GM12865 (cell line): ENCODE measurements around the gene FABP6.

Experiments used
- DNase-seq: peaks from one replicate; pipeline ENCODE4 v3.0.0; 2010; ENCODE audit warnings: low read depth
- H3K4me3 ChIP-seq: 2 replicates; pipeline ENCODE4 v1.5.1; 2011; ENCODE audit warnings: mild to moderate bottlenecking, low read depth, low read length, control low read depth
- TF ChIP-seq, protein P1 (sequence below): IDR thresholded peaks from 2 replicates; pipeline ENCODE4 v1.5.1; 2011; ENCODE audit warnings: low read length, control low read depth, low read depth, inconsistent platforms; ENCODE audit not compliant: insufficient read depth; ENCODE audit errors: missing control alignments

Gene FABP6

DNA sequence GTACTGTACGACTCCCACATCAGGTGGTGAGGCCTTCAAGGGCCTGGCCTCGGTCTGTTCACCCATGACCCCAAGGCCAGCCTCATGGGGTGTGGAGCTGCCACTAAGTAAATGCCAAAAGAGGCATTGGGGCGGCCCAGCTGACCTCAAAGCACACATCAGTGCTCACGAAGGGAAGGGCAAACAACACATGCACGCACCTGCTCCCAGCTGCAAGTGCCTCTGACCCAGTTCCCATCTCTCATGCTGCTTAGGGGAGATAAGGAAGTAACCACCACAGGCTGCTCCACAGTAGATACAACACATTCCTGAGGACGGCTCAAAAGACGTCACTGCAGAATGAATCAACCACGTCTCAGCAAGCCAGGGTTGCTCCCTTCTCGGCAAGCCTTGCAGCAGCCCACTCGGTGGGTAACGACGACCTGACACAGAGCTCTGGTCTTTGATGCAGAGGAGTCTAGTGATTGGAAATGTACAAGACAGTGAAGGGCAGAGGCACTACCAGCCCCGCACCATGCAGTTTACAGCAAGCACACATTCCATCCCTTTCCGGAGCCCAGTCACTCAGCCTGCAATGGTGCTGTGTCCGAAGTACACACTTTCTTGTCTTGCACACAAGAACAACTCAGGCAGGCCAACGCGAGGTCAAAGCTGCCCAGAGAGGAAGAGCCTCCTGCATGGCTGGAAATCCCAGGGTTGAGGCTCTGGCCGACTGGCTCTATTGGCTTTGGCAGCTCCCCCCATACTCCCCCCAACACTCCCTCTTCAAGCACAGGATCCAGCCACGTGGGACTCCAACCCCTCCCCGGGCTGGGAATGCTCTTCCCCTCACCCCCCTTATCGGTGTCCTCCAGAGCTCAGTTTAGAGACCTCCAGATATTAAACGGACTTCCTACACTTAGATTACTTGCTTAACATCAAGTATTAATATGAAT lies 31.8 kb downstream of the FABP6 start:
- H3K4me3 ChIP-seq = no peak overlapping the region
- DNase-seq = peak; percentile 64
- TF ChIP-seq, protein P1, sequence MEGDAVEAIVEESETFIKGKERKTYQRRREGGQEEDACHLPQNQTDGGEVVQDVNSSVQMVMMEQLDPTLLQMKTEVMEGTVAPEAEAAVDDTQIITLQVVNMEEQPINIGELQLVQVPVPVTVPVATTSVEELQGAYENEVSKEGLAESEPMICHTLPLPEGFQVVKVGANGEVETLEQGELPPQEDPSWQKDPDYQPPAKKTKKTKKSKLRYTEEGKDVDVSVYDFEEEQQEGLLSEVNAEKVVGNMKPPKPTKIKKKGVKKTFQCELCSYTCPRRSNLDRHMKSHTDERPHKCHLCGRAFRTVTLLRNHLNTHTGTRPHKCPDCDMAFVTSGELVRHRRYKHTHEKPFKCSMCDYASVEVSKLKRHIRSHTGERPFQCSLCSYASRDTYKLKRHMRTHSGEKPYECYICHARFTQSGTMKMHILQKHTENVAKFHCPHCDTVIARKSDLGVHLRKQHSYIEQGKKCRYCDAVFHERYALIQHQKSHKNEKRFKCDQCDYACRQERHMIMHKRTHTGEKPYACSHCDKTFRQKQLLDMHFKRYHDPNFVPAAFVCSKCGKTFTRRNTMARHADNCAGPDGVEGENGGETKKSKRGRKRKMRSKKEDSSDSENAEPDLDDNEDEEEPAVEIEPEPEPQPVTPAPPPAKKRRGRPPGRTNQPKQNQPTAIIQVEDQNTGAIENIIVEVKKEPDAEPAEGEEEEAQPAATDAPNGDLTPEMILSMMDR = no peak

DNA sequence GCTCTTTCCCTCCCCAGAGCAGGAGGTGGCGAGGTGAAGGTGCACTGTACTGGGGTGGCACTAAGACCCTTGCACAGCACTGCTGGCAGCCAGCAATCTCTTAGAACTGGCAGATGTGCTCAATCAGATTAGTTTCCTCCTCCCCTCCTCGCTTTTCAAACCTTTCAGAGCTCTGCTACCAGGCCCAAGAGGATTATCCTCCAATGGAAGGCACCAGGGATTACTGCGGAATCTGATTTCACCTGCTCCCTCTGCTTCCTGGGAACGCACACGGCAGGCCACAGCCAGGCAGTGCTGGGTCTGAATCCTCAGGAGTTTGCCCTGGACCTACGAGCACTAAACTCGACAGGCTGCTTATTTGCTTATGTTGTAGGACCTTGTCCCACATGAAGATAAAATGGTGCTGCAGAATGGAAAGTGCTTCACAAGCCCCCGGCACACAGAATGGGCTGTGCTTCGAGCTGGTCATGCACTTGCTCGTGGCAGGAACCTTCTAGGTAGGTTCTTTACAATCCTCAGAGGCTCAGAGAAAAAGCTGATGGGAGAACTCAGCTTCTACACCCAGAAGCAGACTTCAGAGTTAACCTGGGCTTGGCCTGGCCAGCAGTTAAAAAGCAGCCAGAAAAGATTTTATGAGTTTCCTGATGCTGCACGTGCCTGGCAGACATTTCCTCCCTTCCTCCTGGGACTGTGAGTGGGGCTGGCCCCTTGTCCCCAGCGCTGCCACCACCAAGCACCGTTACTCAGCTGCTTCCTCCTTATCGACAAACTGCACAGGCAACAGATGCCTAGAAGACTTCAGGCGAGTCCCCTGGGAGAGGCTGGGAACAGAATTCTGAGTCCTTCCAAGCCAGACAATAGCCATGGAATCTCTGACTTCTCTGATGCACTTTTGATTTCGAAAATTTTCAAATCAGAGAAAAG lies 33.1 kb downstream of the FABP6 start:
- TF ChIP-seq, protein P1 = no peak
- no peak overlapping the region for H3K4me3 ChIP-seq
- DNase-seq = peak; percentile 16

DNA sequence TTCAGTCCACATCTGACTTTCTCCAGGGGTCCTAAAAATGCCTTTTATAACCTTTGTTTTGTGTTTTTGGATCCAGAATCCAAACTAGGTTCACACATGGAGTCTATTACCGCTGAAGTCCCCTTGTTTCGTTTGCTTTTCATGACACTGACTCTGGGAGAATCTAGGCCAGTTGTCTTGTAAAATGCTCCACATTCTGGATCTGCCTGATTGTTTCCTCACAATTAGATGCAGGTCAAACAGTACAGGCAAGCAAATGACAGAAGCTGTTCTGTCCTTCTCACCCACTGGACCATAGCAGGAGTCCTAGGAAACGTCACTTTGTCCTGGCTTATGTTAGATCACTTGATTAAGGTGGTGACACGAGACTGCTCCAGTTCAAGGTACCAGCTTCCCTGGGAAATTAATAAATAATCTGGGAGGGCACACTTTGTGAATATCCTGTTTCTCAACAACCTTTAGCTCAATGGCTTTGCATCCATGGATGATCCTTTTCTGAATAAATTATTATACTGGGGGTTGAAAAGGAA lies 34.1 kb downstream of the FABP6 start:
- TF ChIP-seq, protein P1 = no peak
- no peak overlapping the region for H3K4me3 ChIP-seq
- DNase-seq = no peak

DNA sequence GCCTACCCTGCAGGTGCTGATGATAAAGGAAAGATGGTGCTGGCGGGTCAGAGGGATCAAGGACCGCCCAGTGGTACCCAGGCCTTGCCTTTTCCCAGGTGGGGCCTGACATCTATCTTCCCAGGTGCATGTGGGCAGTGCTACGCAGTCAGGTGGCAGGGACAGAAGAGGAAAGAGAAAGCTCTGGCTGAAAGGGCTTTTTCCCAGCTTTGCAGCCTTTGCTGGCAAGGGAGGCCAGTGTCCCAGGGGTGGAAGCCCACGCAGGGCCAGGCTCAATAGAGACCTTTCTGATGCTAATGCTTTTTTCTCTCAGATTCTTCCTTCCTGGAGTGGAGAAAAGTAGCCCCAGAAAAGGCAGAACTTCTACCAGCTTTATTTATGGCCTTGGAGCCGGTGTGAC lies 36.7 kb downstream of the FABP6 start:
- TF ChIP-seq, protein P1 = no peak
- DNase-seq = no peak
- H3K4me3 ChIP-seq = no peak overlapping the region

DNA sequence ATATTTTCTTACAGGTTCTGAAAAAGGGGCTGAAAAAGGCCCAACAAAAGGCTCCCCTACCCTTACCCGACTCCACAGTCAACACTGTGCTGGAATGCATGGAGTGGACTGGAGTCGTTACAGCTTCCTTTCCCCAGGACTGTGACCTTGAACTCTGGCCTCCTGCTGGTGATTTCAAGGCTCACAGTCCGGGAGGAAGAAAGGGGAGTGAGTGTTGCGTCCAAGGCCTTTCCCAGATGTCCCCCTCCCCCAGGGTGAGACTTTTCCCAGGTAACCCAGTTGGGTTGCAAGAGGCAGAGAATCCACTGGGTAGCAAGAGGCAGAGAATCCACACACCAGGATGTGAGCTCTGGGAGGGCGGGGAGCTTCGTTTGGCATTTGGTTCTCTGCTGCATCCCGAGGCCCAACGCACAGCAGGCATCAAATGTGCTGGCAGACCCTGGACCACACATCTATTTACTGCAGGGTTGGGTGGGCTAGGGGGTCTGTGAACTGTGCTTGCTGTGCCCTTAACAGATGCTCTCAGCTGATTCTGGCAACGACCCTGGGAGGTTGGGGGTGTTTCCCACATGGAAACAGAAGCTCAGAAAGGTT lies 37.5 kb downstream of the FABP6 start:
- DNase-seq = no peak
- TF ChIP-seq, protein P1 = no peak

DNA sequence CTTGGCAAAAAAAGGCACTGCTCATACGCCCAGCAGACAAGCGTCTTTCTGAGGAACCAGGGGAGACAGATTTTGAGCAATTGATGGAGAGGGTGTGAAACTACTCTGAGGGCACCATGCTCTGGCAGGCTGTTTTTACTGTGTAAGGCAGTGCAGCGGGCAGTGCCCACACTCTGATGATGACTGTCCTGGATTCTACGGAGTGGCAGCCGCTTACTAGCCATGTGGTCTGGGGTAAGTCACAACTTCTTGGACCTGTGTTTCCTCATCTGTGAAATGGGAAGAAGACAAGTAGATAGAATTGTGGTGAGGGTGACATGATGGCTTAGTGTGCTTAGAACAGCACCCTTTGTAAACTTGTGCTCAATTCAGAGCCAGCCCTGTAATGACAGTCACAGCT lies 38.8 kb downstream of the FABP6 start:
- H3K4me3 ChIP-seq = no peak overlapping the region
- DNase-seq = no peak
- TF ChIP-seq, protein P1 = no peak

More for the DNA sequence above, 37.5 kb downstream of the FABP6 start:
- no peak overlapping the region for H3K4me3 ChIP-seq
